ENCODE measurements around the gene RCBTB2. TPM values are rescaled to one million over a fixed set of nuclear protein-coding genes. Genes with fewer than 3 reads are reported as not detected.

The RCBTB2 gene
- total RNA-seq, 8 experiments from 2014 or later: 7.6 to 22.9 (median 9.4) TPM

DNA sequence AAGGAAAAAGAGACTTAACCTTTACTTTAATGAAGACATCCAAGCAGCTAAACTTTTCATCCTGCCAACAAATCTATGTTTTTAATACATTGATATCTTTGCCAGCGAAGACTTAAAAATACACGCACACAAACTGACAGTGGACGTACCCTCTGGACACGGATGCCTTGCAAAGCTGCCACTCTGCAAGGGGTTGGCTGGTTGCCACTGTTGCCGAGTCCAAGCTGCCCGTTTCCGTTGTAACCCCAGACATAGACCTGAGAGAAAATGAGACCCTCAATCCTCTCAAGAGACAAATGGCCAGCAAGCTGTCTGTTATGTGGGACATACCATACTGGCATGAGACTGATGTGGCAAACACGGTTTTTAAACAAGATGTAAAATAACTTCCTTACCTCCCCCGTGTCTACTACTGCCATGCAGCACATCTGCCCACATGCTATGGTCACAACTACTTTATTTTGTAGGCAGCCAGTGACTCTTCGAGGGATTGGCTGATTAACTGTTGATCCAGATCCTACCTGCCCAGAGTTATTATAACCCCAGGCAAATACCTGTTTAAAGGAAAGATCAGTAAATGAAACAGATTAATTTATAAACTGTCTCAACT, 21.2 kb downstream of the RCBTB2 start:
- 64 to 100% (median 87%) methylated on average over 1 to 8 of the region's 10 CpGs; no CpG with 5 or more reads in 1 of the 10 experiments for WGBS, 10 experiments
- in situ Hi-C loops (cut with MboI; ENCODE audit: low pct_unique_long_range_greater_than_20kb in 2 of 9, low sequenced_read_pairs in 9 of 9, unreplicated experiment in 9 of 9): no loop called here
- peaks cover 0 to 3% of the 10 kb centered on the region in 2 donors for H3K4me1 ChIP-seq (replicated peaks in 1 of 2)
- H3K27ac ChIP-seq: no peak overlapping the region
- ATAC-seq (replicated peaks in 6 of 8): peak in 1 of 8 experiments; percentile 4
- no peak overlapping the region for H3K4me3 ChIP-seq

GRCh38 chr13:48510698-48511097, 22.2 kb downstream of the RCBTB2 start:
- H3K27ac ChIP-seq: no peak overlapping the region
- WGBS, 10 experiments: 81 to 100% (median 87%) methylated on average over 1 to 5 of the region's 5 CpGs; no CpG with 5 or more reads in 1 of the 10 experiments
- H3K4me3 ChIP-seq: no peak overlapping the region
- peaks cover 0 to 2% of the 10 kb centered on the region in 2 donors for H3K4me1 ChIP-seq (replicated peaks in 1 of 2)
- ATAC-seq (replicated peaks in 6 of 8): peak in 1 of 8 experiments; percentile 6
- in situ Hi-C loops (cut with MboI; ENCODE audit: low pct_unique_long_range_greater_than_20kb in 2 of 9, low sequenced_read_pairs in 9 of 9, unreplicated experiment in 9 of 9): no loop called here

DNA sequence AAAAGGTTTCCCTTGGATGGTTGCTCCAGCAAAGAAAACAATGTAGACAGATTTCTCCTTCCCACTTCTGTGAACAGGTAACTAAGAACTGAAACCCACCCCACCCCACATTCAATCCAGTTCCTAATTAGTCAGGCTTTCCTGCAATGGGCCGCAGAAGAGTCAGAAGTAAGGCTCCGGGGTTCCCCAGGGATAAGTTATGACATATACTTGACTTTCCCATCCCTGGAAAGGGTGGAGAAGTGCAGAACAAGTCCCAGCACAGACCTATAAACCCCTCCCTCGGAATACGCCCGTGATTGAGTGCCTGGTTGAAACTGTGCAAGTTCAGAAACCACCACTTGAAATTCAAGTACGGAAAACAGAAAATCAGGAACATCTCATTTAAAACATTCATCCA, 24.9 kb downstream of the RCBTB2 start:
- H3K4me3 ChIP-seq: no peak overlapping the region
- no peak for ATAC-seq (replicated peaks in 6 of 8)
- H3K27ac ChIP-seq: no peak overlapping the region
- in situ Hi-C loops (cut with MboI; ENCODE audit: low pct_unique_long_range_greater_than_20kb in 2 of 9, low sequenced_read_pairs in 9 of 9, unreplicated experiment in 9 of 9): no loop called here
- 83 to 100% (median 96%) methylated on average over 1 to 6 of the region's 6 CpGs; no CpG with 5 or more reads in 3 of the 10 experiments for WGBS, 10 experiments
- H3K4me1 ChIP-seq (replicated peaks in 1 of 2): no peaks in the 10 kb centered on the region

- peak in 1 of 8 experiments; percentile 66 for ATAC-seq (replicated peaks in 6 of 8)
- no peak overlapping the region for H3K27ac ChIP-seq
- H3K4me1 ChIP-seq (replicated peaks in 1 of 2): no peaks in the 10 kb centered on the region
- no peak overlapping the region for H3K4me3 ChIP-seq
- in situ Hi-C loops (cut with MboI; ENCODE audit: low pct_unique_long_range_greater_than_20kb in 2 of 9, low sequenced_read_pairs in 9 of 9, unreplicated experiment in 9 of 9): no loop called here
- 85 to 100% (median 98%) methylated on average over 1 to 8 of the region's 10 CpGs; no CpG with 5 or more reads in 2 of the 10 experiments for WGBS, 10 experiments
These were observed 25.9 kb downstream of the RCBTB2 start for GRCh38 chr13:48507021-48507420.

- peak in 1 of 8 experiments; percentile 85 for ATAC-seq (replicated peaks in 6 of 8)
- in situ Hi-C loops (cut with MboI; ENCODE audit: low pct_unique_long_range_greater_than_20kb in 2 of 9, low sequenced_read_pairs in 9 of 9, unreplicated experiment in 9 of 9): no loop called here
- 60 to 100% (median 97%) methylated on average over 1 to 11 of the region's 14 CpGs; no CpG with 5 or more reads in 4 of the 10 experiments for WGBS, 10 experiments
- Histone ChIP-seq H3K27ac (no peak overlapping the region), H3K4me1 (replicated peaks in 1 of 2) (no peaks in the 10 kb centered on the region), H3K4me3 (no peak overlapping the region)
These were observed 26.7 kb downstream of the RCBTB2 start for GRCh38 chr13:48506092-48506701.

GRCh38 chr13:48505597-48506091, 27.2 kb downstream of the RCBTB2 start:
- H3K4me3 ChIP-seq: no peak overlapping the region
- ATAC-seq (replicated peaks in 6 of 8): peak in 1 of 8 experiments; percentile 10
- H3K27ac ChIP-seq: no peak overlapping the region
- in situ Hi-C loops (cut with MboI; ENCODE audit: low pct_unique_long_range_greater_than_20kb in 2 of 9, low sequenced_read_pairs in 9 of 9, unreplicated experiment in 9 of 9): no loop called here
- WGBS, 10 experiments: 35 to 100% (median 92%) methylated on average over 1 to 11 of the region's 11 CpGs; no CpG with 5 or more reads in 1 of the 10 experiments
- H3K4me1 ChIP-seq (replicated peaks in 1 of 2): no peaks in the 10 kb centered on the region

DNA sequence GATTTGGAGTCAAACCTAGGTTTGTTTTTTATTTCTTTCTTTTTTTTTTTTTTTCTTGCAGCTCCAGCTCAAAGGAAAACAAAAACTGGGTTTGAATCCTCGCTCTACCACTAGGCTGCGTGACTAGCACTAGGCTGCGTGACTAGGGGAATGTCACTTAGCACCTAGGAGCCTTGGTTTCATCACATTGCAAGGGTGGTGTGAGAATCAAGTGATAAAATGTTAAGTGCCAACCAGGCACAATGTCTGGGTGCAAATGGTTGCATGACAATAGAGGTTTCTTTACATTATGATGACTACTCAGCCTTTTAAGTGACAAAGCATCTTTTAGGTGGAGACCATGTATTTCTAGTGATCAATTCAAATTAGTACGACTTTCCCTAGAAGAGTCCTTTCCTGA, 27.9 kb downstream of the RCBTB2 start:
- Histone ChIP-seq H3K27ac (no peak overlapping the region), H3K4me1 (replicated peaks in 1 of 2) (no peaks in the 10 kb centered on the region), H3K4me3 (no peak overlapping the region)
- 80 to 100% (median 93%) methylated on average over 1 to 4 of the region's 4 CpGs; no CpG with 5 or more reads in 1 of the 10 experiments for WGBS, 10 experiments
- in situ Hi-C loops (cut with MboI; ENCODE audit: low pct_unique_long_range_greater_than_20kb in 2 of 9, low sequenced_read_pairs in 9 of 9, unreplicated experiment in 9 of 9): no loop called here
- no peak for ATAC-seq (replicated peaks in 6 of 8)

GRCh38 chr13:48504606-48505005, 28.3 kb downstream of the RCBTB2 start:
- H3K4me1 ChIP-seq (replicated peaks in 1 of 2): no peaks in the 10 kb centered on the region
- no peak overlapping the region for H3K4me3 ChIP-seq
- in situ Hi-C loops (cut with MboI; ENCODE audit: low pct_unique_long_range_greater_than_20kb in 2 of 9, low sequenced_read_pairs in 9 of 9, unreplicated experiment in 9 of 9): no loop called here
- no peak for ATAC-seq (replicated peaks in 6 of 8)
- 20 to 100% (median 90%) methylated on average over 1 to 6 of the region's 8 CpGs for WGBS, 10 experiments
- no peak overlapping the region for H3K27ac ChIP-seq

- WGBS, 10 experiments: 60 to 100% (median 100%) methylated on average over 1 to 13 of the region's 19 CpGs; no CpG with 5 or more reads in 1 of the 10 experiments
- no peak overlapping the region for H3K27ac ChIP-seq
- no peak overlapping the region for H3K4me3 ChIP-seq
- in situ Hi-C loops (cut with MboI; ENCODE audit: low pct_unique_long_range_greater_than_20kb in 2 of 9, low sequenced_read_pairs in 9 of 9, unreplicated experiment in 9 of 9): no loop called here
- ATAC-seq (replicated peaks in 6 of 8): no peak
- H3K4me1 ChIP-seq (replicated peaks in 1 of 2): no peaks in the 10 kb centered on the region
These were observed 30.1 kb downstream of the RCBTB2 start for GRCh38 chr13:48502601-48503319.

DNA sequence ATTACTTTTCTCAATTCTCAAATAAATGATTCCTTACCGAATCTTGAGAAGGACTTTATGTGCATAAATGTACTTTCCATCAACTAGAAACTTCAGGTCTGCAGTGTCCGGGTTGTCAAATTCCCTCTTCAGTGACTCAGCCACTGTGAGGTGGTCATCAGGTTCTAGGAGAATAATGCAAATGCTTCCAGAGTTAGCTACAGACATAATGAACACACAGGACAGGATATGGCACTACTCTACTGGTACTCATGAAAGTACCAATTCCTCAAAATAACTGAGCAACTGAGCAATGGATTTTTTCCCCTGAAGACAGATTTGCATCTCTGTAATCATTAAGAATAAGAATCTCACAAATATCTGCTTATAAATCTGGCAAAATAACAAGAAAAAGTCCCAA, 31.2 kb downstream of the RCBTB2 start:
- Histone ChIP-seq H3K4me1 (replicated peaks in 1 of 2) (no peaks in the 10 kb centered on the region), H3K27ac (no peak overlapping the region), H3K4me3 (no peak overlapping the region)
- WGBS, 10 experiments: 11 to 100% (median 89%) methylated on average over 1 to 2 of the region's 2 CpGs; no CpG with 5 or more reads in 4 of the 10 experiments
- in situ Hi-C loops (cut with MboI; ENCODE audit: low pct_unique_long_range_greater_than_20kb in 2 of 9, low sequenced_read_pairs in 9 of 9, unreplicated experiment in 9 of 9): no loop called here
- peak in 3 of 8 experiments; percentile 16 to 67 (median 51) for ATAC-seq (replicated peaks in 6 of 8)

DNA sequence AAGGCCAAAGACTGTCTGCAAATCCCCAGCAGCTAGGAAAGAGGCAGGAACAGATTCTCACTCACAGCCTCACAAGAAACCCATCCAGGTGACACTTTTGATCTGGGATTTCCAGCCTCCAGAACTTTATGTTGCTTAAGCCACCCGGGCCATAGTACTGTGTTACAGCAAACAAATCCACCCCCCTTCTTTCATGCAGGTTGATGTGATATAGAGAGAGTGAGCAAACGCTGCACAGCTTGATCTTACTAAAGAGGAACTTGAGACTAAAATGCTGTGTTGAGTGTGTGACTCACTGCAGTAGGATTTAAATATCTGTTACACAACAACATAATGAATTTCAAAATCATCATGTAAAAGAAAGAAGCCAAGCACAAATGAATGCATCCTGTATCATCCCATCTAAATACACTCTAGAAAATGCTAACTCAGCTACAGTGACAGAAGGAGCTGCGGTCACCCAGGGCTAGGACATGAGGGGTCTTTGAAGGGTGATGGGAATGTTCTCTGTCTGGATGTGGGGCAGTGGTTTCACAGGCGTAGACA, 32.2 kb downstream of the RCBTB2 start:
- in situ Hi-C loops (cut with MboI; ENCODE audit: low pct_unique_long_range_greater_than_20kb in 2 of 9, low sequenced_read_pairs in 9 of 9, unreplicated experiment in 9 of 9): no loop called here
- 0 to 100% (median 80%) methylated on average over 1 to 3 of the region's 4 CpGs; no CpG with 5 or more reads in 3 of the 10 experiments for WGBS, 10 experiments
- ATAC-seq (replicated peaks in 6 of 8): peak in 7 of 8 experiments; percentile 14 to 95 (median 63)
- no peak overlapping the region for H3K27ac ChIP-seq
- no peaks in the 10 kb centered on the region for H3K4me1 ChIP-seq (replicated peaks in 1 of 2)
- H3K4me3 ChIP-seq: no peak overlapping the region

GRCh38 chr13:48497669-48498068, 35.2 kb downstream of the RCBTB2 start:
- WGBS, 10 experiments: no CpG with 5 or more reads among the region's 2 CpGs
- H3K27ac ChIP-seq: no peak overlapping the region
- no peak for ATAC-seq (replicated peaks in 6 of 8)
- no peaks in the 10 kb centered on the region for H3K4me1 ChIP-seq (replicated peaks in 1 of 2)
- in situ Hi-C loops (cut with MboI; ENCODE audit: low pct_unique_long_range_greater_than_20kb in 2 of 9, low sequenced_read_pairs in 9 of 9, unreplicated experiment in 9 of 9): no loop called here
- no peak overlapping the region for H3K4me3 ChIP-seq

Data from motor neuron (in vitro differentiated cells).